Measurements from ENCODE around the gene CHD3.

CHD3 gene

DNA sequence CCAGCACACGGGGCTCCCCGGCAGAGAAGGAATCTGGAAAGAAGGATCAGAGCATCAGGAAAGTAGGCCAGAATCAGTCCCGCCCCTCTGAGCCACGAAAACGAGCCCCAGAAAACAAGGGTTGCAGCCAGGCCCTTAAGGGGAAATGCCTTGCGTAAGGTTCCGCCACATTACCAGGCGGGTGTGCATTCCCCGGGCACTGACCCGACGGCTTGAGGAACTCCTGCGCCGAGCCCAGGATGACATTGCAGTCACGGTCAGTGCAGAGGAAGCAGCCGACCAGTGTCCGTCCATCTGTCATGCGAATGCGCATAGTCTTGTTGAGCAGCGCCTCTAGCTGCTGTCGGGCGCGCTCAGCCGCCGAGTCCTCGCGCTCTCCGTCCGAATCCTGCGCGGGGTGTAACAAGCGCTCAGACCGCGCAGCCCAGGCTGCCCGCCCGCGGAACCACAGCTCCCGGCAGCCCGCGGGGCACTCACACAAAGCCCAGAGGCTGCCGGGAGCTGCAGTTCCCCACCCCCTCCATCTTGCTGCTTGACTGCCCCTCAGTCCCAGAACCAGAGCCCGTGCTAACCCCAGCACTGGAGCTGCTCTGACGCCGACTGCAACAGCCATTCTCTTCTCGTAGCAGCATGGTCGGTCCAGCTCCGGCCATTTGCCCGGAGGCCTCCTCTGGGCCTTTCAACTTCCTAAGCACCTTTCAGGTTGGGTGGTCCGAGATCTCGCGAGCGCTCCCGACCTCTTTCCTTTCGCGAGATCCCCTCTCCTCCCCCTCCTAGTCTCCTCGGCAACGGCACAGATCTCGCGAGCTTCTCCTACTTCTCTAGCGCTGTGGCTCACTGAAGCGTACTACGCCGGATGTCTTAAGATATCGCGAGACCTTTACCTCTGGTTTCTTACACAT, 31.5 kb upstream of the CHD3 start, which contains the start of gene NAA38:
TSS of gene NAA38 (minus strand) at position 749 of the 902 bp plus-strand sequence. CDS start at position 653, 96 bp downstream.
- Histone ChIP-seq H3K27ac (ENCODE audit: low read length) (peak within 1 kb of the TSS; percentile 85), H3K4me3 (ENCODE audit: low read length) (peak within 1 kb of the TSS; percentile 88), H3K9me2 (replicated peaks; ENCODE audit: insufficient read depth, low read length) (no peaks in the 10 kb centered on the region), H3K27me3 (replicated peaks; ENCODE audit: insufficient read depth, low read length) (no peaks in the 10 kb centered on the region), H3K4me1 (ENCODE audit: low read length) (peaks cover 15% of the 10 kb centered on the region; the same call in 1 of the 2 replicates), H3K9me3 (replicated peaks; ENCODE audit: insufficient read depth, low read length) (no peaks in the 10 kb centered on the region), H3K4me2 (ENCODE audit: low read depth, low read length) (peak within 1 kb of the TSS; percentile 98), H3F3A (ENCODE audit: insufficient read depth, low read length) (peaks cover 10% of the 10 kb centered on the region; the same call in 1 of the 2 replicates), H4K20me1 (ENCODE audit: insufficient read depth, low read length) (no peaks in the 10 kb centered on the region), H3K9ac (ENCODE audit: low read length) (peak within 1 kb of the TSS; percentile 86), H3K79me2 (ENCODE audit: low read length) (peaks cover 27% of the 10 kb centered on the region), H2AFZ (ENCODE audit: low read length) (peak within 1 kb of the TSS; percentile 93), H3K36me3 (replicated peaks; ENCODE audit: insufficient read depth, low read length) (no peaks in the 10 kb centered on the region)
- peak; percentile 99 for DNase-seq
- TF ChIP-seq EZH2 (optimal IDR thresholded peaks at IDR 0.05; ENCODE audit: low read depth, low read length) (no peak), CTCF (IDR thresholded peaks at IDR 0.05; ENCODE audit: low read length) (peak; percentile 49)

GRCh38 chr17:7857713-7858521, 30.7 kb upstream of the CHD3 start, which contains the start of gene CYB5D1:
Gene CYB5D1 (plus strand): TSS chr17:7858003. CDS start chr17:7858135, 132 bp downstream.
- H3K27ac ChIP-seq (ENCODE audit: low read length), result peak within 1 kb of the TSS; percentile 85
- peaks cover 10% of the 10 kb centered on the region; the same call in 1 of the 2 replicates for H3F3A ChIP-seq (ENCODE audit: insufficient read depth, low read length)
- TF ChIP-seq EZH2phosphoT487 (IDR thresholded peaks at IDR 0.05; ENCODE audit: low read length) (no peak), CTCF (IDR thresholded peaks at IDR 0.05; ENCODE audit: low read length) (no peak), EZH2 (optimal IDR thresholded peaks at IDR 0.05; ENCODE audit: low read depth, low read length) (no peak)
- H3K4me1 ChIP-seq (ENCODE audit: low read length), result peaks cover 15% of the 10 kb centered on the region; the same call in 1 of the 2 replicates
- peak; percentile 95 for DNase-seq
- no peaks in the 10 kb centered on the region for H3K9me2 ChIP-seq (replicated peaks; ENCODE audit: insufficient read depth, low read length)
- H3K27me3 ChIP-seq (replicated peaks; ENCODE audit: insufficient read depth, low read length), result no peaks in the 10 kb centered on the region
- H3K4me3 ChIP-seq (ENCODE audit: low read length), result peak within 1 kb of the TSS; percentile 88
- peak within 1 kb of the TSS; percentile 98 for H3K4me2 ChIP-seq (ENCODE audit: low read depth, low read length)
- no peaks in the 10 kb centered on the region for H3K9me3 ChIP-seq (replicated peaks; ENCODE audit: insufficient read depth, low read length)
- H3K9ac ChIP-seq (ENCODE audit: low read length), result peak within 1 kb of the TSS; percentile 86
- H3K36me3 ChIP-seq (replicated peaks; ENCODE audit: insufficient read depth, low read length), result no peaks in the 10 kb centered on the region
- H4K20me1 ChIP-seq (ENCODE audit: insufficient read depth, low read length), result no peaks in the 10 kb centered on the region
- H2AFZ ChIP-seq (ENCODE audit: low read length), result peak within 1 kb of the TSS; percentile 93
- peaks cover 27% of the 10 kb centered on the region for H3K79me2 ChIP-seq (ENCODE audit: low read length)

- H2AFZ ChIP-seq (ENCODE audit: low read length), result peak overlapping the region; percentile 93
- no peaks in the 10 kb centered on the region for H3K9me3 ChIP-seq (replicated peaks; ENCODE audit: insufficient read depth, low read length)
- H3K4me1 ChIP-seq (ENCODE audit: low read length), result peaks cover 15% of the 10 kb centered on the region; the same call in 1 of the 2 replicates
- H3K79me2 ChIP-seq (ENCODE audit: low read length), result peaks cover 27% of the 10 kb centered on the region
- H3K9ac ChIP-seq (ENCODE audit: low read length), result peak overlapping the region; percentile 86
- no peaks in the 10 kb centered on the region for H3K9me2 ChIP-seq (replicated peaks; ENCODE audit: insufficient read depth, low read length)
- TF ChIP-seq EZH2phosphoT487 (IDR thresholded peaks at IDR 0.05; ENCODE audit: low read length), result no peak
- TF ChIP-seq EZH2 (optimal IDR thresholded peaks at IDR 0.05; ENCODE audit: low read depth, low read length), result no peak
- peak; percentile 43 for TF ChIP-seq CTCF (IDR thresholded peaks at IDR 0.05; ENCODE audit: low read length)
- no peaks in the 10 kb centered on the region for H3K27me3 ChIP-seq (replicated peaks; ENCODE audit: insufficient read depth, low read length)
- no peaks in the 10 kb centered on the region for H4K20me1 ChIP-seq (ENCODE audit: insufficient read depth, low read length)
- H3K27ac ChIP-seq (ENCODE audit: low read length), result peak overlapping the region; percentile 85; the same call in 1 of the 2 replicates
- H3K4me2 ChIP-seq (ENCODE audit: low read depth, low read length), result peak overlapping the region; percentile 89
- DNase-seq, result peak; percentile 61
- peak overlapping the region; percentile 88 for H3K4me3 ChIP-seq (ENCODE audit: low read length)
- no peaks in the 10 kb centered on the region for H3K36me3 ChIP-seq (replicated peaks; ENCODE audit: insufficient read depth, low read length)
- H3F3A ChIP-seq (ENCODE audit: insufficient read depth, low read length), result peaks cover 10% of the 10 kb centered on the region; the same call in 1 of the 2 replicates
These were observed 30.1 kb upstream of the CHD3 start for GRCh38 chr17:7858522-7858810.
